Suprapubic skin (tissue), 4 donors: ENCODE results near the gene PTBP3. TPM values are rescaled to one million over a fixed set of nuclear protein-coding genes. Genes with fewer than 3 reads are reported as not detected.

Experiments used
- DNase-seq, 2 donors: peaks; one replicate each; pipeline ENCODE4 v3.0.0-alpha.2; 2019; ENCODE audit warnings: low spot score in 2 of 2
- H3K27ac ChIP-seq: fragments of 200-600 bp; sonication (generic); one replicate; pipeline ENCODE4 v1.5.1; 2019
- H3K27me3 ChIP-seq: fragments of 200-600 bp; sonication (generic); one replicate; pipeline ENCODE4 v1.5.1; 2019
- H3K36me3 ChIP-seq: fragments of 200-600 bp; sonication (generic); one replicate; pipeline ENCODE4 v1.5.1; 2019
- H3K4me1 ChIP-seq: fragments of 200-600 bp; sonication (generic); one replicate; pipeline ENCODE4 v1.5.1; 2019
- H3K4me3 ChIP-seq: fragments of 200-600 bp; sonication (generic); one replicate; pipeline ENCODE4 v1.5.1; 2019; ENCODE audit warnings: mild to moderate bottlenecking
- H3K9me3 ChIP-seq: fragments of 200-600 bp; sonication (generic); one replicate; pipeline ENCODE4 v1.5.1; 2019
- EP300 ChIP-seq: sonication (generic); formaldehyde crosslinking; IDR thresholded peaks from one replicate; pipeline ENCODE4 v1.6.1; 2017; ENCODE audit warnings: antibody characterized with exemption
- POLR2A ChIP-seq, 2 donors: fragments of 450-650 bp; IDR thresholded peaks; one replicate each; pipeline ENCODE4 v1.6.1; 2017; ENCODE audit warnings: antibody characterized with exemption in 2 of 2, mild to moderate bottlenecking in 2 of 2, moderate library complexity in 2 of 2
- POLR2AphosphoS5 ChIP-seq, 3 donors: sonication (generic); formaldehyde crosslinking; IDR thresholded peaks; one replicate each; pipeline ENCODE4 v1.6.1; 2017; ENCODE audit warnings: antibody characterized with exemption in 3 of 3
- WGBS: methylation state at CpG from one replicate; pipeline ENCODE4 v1.1.5; 2018; 5-methylcytosine and 5-hydroxymethylcytosine counted together
- total RNA-seq, 4 donors: library from RNA; depleted of rRNA; stranded (reverse); fragments of >200 nt; gene quantifications; one replicate each; pipeline ENCODE4 v1.1.0, GENCODE V29; 2016
- TF ChIP-seq, protein P1 (sequence below), 2 donors: fragments of 200-600 bp in 1 of 2; fragments of 450-650 bp in 1 of 2; sonication (generic) in 1 of 2; IDR thresholded peaks; one replicate each; pipeline ENCODE4 v1.5.1; 2016 to 2019; ENCODE audit warnings: antibody characterized with exemption in 2 of 2, mild to moderate bottlenecking in 1 of 2, moderate library complexity in 1 of 2

PTBP3 gene
- total RNA-seq, 4 donors from 2014 or later, result 90.4 to 333 (median 168) TPM

DNA sequence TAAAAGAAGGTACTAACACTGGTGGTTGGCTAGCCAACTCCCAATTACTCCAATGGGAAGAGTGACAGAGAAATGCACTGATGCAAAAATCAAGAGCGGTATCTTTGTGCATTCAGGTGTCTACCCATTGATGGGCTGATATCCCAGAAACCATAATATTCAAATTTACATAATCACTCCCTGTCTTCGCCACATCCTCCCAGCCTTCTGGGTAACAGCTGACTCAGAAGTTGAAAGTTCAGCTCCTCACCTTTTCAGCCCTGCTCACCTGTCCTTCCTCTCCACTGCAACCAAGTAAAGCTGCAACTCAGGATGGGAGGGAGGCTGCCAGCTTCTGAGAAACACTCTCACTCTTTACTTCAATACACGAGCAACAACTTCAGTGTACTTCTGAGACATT lies 165.2 kb downstream of the PTBP3 start:
- peaks cover 26% of the 10 kb centered on the region for H3K4me1 ChIP-seq
- no peak overlapping the region for H3K27ac ChIP-seq
- TF ChIP-seq, protein P1, sequence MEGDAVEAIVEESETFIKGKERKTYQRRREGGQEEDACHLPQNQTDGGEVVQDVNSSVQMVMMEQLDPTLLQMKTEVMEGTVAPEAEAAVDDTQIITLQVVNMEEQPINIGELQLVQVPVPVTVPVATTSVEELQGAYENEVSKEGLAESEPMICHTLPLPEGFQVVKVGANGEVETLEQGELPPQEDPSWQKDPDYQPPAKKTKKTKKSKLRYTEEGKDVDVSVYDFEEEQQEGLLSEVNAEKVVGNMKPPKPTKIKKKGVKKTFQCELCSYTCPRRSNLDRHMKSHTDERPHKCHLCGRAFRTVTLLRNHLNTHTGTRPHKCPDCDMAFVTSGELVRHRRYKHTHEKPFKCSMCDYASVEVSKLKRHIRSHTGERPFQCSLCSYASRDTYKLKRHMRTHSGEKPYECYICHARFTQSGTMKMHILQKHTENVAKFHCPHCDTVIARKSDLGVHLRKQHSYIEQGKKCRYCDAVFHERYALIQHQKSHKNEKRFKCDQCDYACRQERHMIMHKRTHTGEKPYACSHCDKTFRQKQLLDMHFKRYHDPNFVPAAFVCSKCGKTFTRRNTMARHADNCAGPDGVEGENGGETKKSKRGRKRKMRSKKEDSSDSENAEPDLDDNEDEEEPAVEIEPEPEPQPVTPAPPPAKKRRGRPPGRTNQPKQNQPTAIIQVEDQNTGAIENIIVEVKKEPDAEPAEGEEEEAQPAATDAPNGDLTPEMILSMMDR (IDR thresholded peaks at IDR 0.05), result no peak
- TF ChIP-seq POLR2A (IDR thresholded peaks at IDR 0.05) (no peak), EP300 (no peak), POLR2AphosphoS5 (IDR thresholded peaks at IDR 0.05) (no peak)
- H3K36me3 ChIP-seq, result no peaks in the 10 kb centered on the region
- H3K27me3 ChIP-seq, result no peaks in the 10 kb centered on the region
- DNase-seq, result no peak
- 63% methylated on average over 3 of the region's 3 CpGs for WGBS
- H3K9me3 ChIP-seq, result no peaks in the 10 kb centered on the region
- no peak overlapping the region for H3K4me3 ChIP-seq

Other genes with a start within 250 kb of the PTBP3 start
- gene SUSD1, start 158.3 kb downstream of the PTBP3 start, total RNA-seq, result 1 to 10 TPM; 1.6 to 8.2 (median 4.4) TPM
- 10 to 100 TPM; 32.5 to 46.1 (median 33.2) TPM for gene HSDL2, start 46.5 kb upstream of the PTBP3 start, total RNA-seq
- 10 to 100 TPM; 10.2 to 18.3 (median 10.6) TPM for gene KIAA1958, start 153.2 kb upstream of the PTBP3 start, total RNA-seq